ENCODE results near the gene IRGQ.
"Not testable (repeated sequence)": the region's sequence is repeated elsewhere in the genome, so short reads cannot be mapped to it uniquely, and the experiment has no call there.

Gene IRGQ

DNA sequence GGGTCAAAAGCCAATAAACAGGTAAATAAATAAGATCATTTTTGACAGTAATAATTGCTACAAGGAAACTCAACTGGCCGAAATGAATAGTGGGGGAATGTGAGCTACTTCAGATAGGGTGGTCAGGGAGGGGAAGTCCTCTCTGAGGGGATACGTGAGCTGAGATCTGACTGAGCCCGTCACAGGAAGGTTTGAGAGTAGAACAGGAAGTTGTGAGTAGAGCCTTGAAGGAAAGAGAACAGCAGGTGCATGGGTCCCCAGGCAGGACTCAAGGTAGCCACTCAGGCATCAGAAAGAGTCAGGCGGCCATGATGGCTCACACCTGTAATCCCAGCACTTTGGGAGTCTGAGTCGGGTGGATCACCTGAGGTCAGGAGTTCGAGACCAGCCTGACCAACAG lies 6.3 kb downstream of the IRGQ start:
- no peaks in the 10 kb centered on the region for H3K9me2 ChIP-seq (replicated peaks; ENCODE audit: control insufficient read depth, low read length)
- H3K4me1 ChIP-seq (ENCODE audit: control insufficient read depth, low read length) = peaks cover 16% of the 10 kb centered on the region
- H3F3A ChIP-seq (ENCODE audit: control insufficient read depth, insufficient read depth) = no peaks in the 10 kb centered on the region
- no peaks in the 10 kb centered on the region for H3K9me3 ChIP-seq (ENCODE audit: control insufficient read depth, insufficient read depth, low read length)
- no peak overlapping the region for H3K4me3 ChIP-seq (ENCODE audit: low read length)
- H3K27ac ChIP-seq (ENCODE audit: low read depth, low read length) = no peak overlapping the region
- peaks cover 21% of the 10 kb centered on the region for H3K36me3 ChIP-seq (ENCODE audit: control insufficient read depth, low read length)
- H3K79me2 ChIP-seq (ENCODE audit: control insufficient read depth, low read length) = peaks cover 8% of the 10 kb centered on the region
- TF ChIP-seq EZH2phosphoT487 (IDR thresholded peaks at IDR 0.05; ENCODE audit: borderline replicate concordance, low read length) = no peak
- TF ChIP-seq, protein P1, sequence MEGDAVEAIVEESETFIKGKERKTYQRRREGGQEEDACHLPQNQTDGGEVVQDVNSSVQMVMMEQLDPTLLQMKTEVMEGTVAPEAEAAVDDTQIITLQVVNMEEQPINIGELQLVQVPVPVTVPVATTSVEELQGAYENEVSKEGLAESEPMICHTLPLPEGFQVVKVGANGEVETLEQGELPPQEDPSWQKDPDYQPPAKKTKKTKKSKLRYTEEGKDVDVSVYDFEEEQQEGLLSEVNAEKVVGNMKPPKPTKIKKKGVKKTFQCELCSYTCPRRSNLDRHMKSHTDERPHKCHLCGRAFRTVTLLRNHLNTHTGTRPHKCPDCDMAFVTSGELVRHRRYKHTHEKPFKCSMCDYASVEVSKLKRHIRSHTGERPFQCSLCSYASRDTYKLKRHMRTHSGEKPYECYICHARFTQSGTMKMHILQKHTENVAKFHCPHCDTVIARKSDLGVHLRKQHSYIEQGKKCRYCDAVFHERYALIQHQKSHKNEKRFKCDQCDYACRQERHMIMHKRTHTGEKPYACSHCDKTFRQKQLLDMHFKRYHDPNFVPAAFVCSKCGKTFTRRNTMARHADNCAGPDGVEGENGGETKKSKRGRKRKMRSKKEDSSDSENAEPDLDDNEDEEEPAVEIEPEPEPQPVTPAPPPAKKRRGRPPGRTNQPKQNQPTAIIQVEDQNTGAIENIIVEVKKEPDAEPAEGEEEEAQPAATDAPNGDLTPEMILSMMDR (IDR thresholded peaks at IDR 0.05; ENCODE audit: low read depth, low read length, poor library complexity, severe bottlenecking) = no peak
- H4K20me1 ChIP-seq (ENCODE audit: control insufficient read depth, insufficient read depth, low read depth, low read length) = no peaks in the 10 kb centered on the region
- no peak overlapping the region for H3K4me2 ChIP-seq (ENCODE audit: low read length)
- H3K27me3 ChIP-seq (ENCODE audit: control insufficient read depth, low read length) = no peaks in the 10 kb centered on the region

- Histone ChIP-seq H3K4me1 (ENCODE audit: control insufficient read depth, low read length) (peaks cover 20% of the 10 kb centered on the region), H3K4me2 (ENCODE audit: low read length) (no peak overlapping the region), H3K9me2 (replicated peaks; ENCODE audit: control insufficient read depth, low read length) (no peaks in the 10 kb centered on the region), H3K27me3 (ENCODE audit: control insufficient read depth, low read length) (no peaks in the 10 kb centered on the region), H3K9me3 (ENCODE audit: control insufficient read depth, insufficient read depth, low read length) (no peaks in the 10 kb centered on the region), H3K4me3 (ENCODE audit: low read length) (no peak overlapping the region), H3F3A (ENCODE audit: control insufficient read depth, insufficient read depth) (0 out of 2 replicates have a peak, but pooled peaks cover 3% of the 10 kb centered on the region), H3K79me2 (ENCODE audit: control insufficient read depth, low read length) (peaks cover 7% of the 10 kb centered on the region), H3K36me3 (ENCODE audit: control insufficient read depth, low read length) (peaks cover 20% of the 10 kb centered on the region), H4K20me1 (ENCODE audit: control insufficient read depth, insufficient read depth, low read depth, low read length) (no peaks in the 10 kb centered on the region), H3K27ac (ENCODE audit: low read depth, low read length) (no peak overlapping the region)
- no peak for TF ChIP-seq EZH2phosphoT487 (IDR thresholded peaks at IDR 0.05; ENCODE audit: borderline replicate concordance, low read length)
- TF ChIP-seq, protein P1 (IDR thresholded peaks at IDR 0.05; ENCODE audit: low read depth, low read length, poor library complexity, severe bottlenecking) = no peak
Observed at GRCh38 chr19:43589277-43589676, 6.7 kb downstream of the IRGQ start.

GRCh38 chr19:43587029-43587428 lies 8.9 kb downstream of the IRGQ start:
- not testable (repeated sequence) for H3K9me2 ChIP-seq (replicated peaks; ENCODE audit: control insufficient read depth, low read length); H3K9me3 ChIP-seq (ENCODE audit: control insufficient read depth, insufficient read depth, low read length); H3K27ac ChIP-seq (ENCODE audit: low read depth, low read length); H3F3A ChIP-seq (ENCODE audit: control insufficient read depth, insufficient read depth); H3K4me2 ChIP-seq (ENCODE audit: low read length); H3K36me3 ChIP-seq (ENCODE audit: control insufficient read depth, low read length); H3K4me3 ChIP-seq (ENCODE audit: low read length); H3K79me2 ChIP-seq (ENCODE audit: control insufficient read depth, low read length); H4K20me1 ChIP-seq (ENCODE audit: control insufficient read depth, insufficient read depth, low read depth, low read length); H3K27me3 ChIP-seq (ENCODE audit: control insufficient read depth, low read length)
- H3K4me1 ChIP-seq (ENCODE audit: control insufficient read depth, low read length) = peaks cover 37% of the 10 kb centered on the region

- peaks cover 44% of the 10 kb centered on the region for H3K4me1 ChIP-seq (ENCODE audit: control insufficient read depth, low read length)
Observed at GRCh38 chr19:43586346-43586745, 9.6 kb downstream of the IRGQ start.

More at GRCh38 chr19:43586346-43586745, 9.6 kb downstream of the IRGQ start:
- H4K20me1 ChIP-seq (ENCODE audit: control insufficient read depth, insufficient read depth, low read depth, low read length) = no peaks in the 10 kb centered on the region
- no peak overlapping the region for H3K27ac ChIP-seq (ENCODE audit: low read depth, low read length)
- H3K4me2 ChIP-seq (ENCODE audit: low read length) = no peak overlapping the region
- TF ChIP-seq EZH2phosphoT487 (IDR thresholded peaks at IDR 0.05; ENCODE audit: borderline replicate concordance, low read length) = no peak
- TF ChIP-seq, protein P1 (IDR thresholded peaks at IDR 0.05; ENCODE audit: low read depth, low read length, poor library complexity, severe bottlenecking) = no peak
- H3K36me3 ChIP-seq (ENCODE audit: control insufficient read depth, low read length) = peaks cover 3% of the 10 kb centered on the region; the same call in 1 of the 2 replicates
- H3K9me2 ChIP-seq (replicated peaks; ENCODE audit: control insufficient read depth, low read length) = no peaks in the 10 kb centered on the region
- H3K79me2 ChIP-seq (ENCODE audit: control insufficient read depth, low read length) = no peaks in the 10 kb centered on the region
- peaks cover 10% of the 10 kb centered on the region for H3F3A ChIP-seq (ENCODE audit: control insufficient read depth, insufficient read depth)
- no peak overlapping the region for H3K4me3 ChIP-seq (ENCODE audit: low read length)
- no peaks in the 10 kb centered on the region for H3K9me3 ChIP-seq (ENCODE audit: control insufficient read depth, insufficient read depth, low read length)
- H3K27me3 ChIP-seq (ENCODE audit: control insufficient read depth, low read length) = no peaks in the 10 kb centered on the region

Data from DOHH2 (cell line).